ENCODE measurements around the gene TRAF7.
"Not testable (repeated sequence)": the region's sequence is repeated elsewhere in the genome, so short reads cannot be mapped to it uniquely, and the experiment has no call there.

Gene TRAF7

DNA sequence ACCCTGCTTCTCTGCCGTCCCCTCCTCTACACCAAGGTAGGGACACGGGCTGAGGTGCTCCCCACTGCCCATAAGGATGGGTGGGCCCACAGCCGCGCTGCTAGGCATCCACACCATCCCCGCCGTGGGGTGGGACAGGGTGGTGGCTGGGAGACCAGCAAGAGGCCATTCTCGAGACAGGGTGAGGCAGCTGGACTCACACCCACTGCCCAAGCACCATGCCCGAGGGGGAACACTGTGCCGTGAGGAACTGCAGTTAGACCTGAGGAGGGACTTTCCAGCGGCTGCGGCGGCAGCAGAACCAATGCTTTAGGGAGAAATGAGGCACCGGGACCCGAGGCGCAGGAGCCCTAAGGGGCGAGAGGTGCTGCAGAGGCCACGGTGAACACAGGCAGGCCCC is 33.2 kb upstream of the TRAF7 start:
- in situ Hi-C loops (cut with MboI; ENCODE audit: low sequenced_read_pairs) = no loop called here

DNA sequence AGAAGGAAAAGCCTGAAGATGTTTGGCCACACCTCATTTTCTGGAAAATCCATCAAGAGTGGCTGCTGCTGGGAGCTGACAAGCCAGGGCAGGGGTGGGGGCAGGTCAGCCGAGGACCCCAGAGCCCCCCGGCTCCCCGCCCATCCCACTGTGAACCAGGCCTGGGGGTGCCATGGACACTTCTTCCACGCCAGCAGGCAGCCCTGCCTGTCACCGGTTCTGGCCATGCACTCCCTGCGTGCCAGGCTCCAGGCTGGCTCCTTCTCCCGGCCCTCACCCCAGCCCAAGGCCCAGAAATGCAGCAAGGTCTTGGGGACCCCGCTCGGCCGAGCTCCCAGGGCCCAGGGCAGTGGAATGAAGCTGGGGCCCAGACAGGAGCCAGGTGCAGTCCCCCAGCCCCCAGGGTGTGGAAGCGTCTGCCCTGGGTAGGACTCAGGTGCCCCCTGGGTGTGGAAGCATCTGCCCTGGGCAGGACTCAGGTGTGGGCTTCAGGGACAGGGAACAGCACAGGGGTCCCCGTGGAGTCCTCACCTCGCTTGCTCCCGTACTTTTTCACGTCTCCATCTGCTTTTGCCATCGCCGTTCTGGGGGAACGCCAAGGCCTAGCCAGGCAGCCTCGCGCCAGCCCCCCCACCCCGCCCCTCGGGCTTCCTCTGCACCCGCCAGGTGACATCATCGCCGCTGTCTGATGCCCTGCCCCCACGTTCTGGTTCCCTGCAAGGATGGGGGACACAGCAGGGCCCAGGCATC is 32.5 kb upstream of the TRAF7 start:
- in situ Hi-C loops (cut with MboI; ENCODE audit: low sequenced_read_pairs) = not testable (repeated sequence)

DNA sequence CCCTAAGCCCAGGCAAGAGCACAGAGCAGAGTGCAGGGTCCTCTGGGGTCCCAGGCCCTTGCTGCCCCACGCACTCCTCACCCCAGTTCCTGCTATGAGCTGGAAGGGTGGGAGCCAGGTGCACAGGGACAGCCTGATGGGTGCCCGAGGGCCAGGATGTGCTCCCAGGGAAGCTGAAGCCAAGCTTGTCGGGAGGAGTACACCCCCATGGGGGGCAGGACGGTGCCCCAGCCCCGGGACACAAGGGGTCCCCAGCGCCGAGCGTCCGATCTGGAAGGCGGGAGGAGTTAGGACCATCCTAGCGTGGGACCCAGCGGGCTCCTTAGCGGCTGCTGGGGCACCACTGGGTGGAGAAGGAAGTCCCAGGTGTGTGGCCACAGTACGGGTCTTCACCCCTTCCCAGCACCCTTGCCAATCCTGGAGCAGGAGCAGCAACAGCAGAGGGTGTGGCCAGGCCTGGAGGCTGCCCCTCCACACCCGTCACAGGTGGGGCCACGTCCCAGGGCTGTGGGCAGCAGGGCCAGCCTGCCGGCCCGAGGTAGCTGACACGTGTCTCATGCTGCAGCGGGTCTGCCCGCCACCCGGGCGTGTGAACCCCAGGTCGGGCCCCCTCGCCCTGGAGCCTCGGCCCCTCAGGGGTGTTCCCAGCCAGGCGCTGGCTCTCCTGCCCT is 31.7 kb upstream of the TRAF7 start:
- in situ Hi-C loops (cut with MboI; ENCODE audit: low sequenced_read_pairs) = not testable (repeated sequence)

DNA sequence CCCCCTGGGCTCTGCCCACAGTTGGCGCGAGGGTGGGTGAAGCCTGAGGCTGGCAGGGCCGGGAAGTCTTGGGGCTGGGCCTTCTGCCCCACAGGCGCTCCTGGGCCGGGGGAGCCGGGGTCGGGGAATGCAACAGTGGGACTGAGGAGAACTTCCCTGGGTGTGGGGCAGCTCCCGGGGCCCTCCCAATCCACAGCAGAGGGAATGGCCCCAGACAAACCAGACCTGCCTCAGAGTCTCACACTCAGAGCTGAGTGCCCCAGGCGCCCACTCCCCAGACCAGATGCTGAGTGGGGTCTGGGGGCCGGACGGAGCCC is 31.2 kb upstream of the TRAF7 start:
- in situ Hi-C loops (cut with MboI; ENCODE audit: low sequenced_read_pairs) = not testable (repeated sequence)

DNA sequence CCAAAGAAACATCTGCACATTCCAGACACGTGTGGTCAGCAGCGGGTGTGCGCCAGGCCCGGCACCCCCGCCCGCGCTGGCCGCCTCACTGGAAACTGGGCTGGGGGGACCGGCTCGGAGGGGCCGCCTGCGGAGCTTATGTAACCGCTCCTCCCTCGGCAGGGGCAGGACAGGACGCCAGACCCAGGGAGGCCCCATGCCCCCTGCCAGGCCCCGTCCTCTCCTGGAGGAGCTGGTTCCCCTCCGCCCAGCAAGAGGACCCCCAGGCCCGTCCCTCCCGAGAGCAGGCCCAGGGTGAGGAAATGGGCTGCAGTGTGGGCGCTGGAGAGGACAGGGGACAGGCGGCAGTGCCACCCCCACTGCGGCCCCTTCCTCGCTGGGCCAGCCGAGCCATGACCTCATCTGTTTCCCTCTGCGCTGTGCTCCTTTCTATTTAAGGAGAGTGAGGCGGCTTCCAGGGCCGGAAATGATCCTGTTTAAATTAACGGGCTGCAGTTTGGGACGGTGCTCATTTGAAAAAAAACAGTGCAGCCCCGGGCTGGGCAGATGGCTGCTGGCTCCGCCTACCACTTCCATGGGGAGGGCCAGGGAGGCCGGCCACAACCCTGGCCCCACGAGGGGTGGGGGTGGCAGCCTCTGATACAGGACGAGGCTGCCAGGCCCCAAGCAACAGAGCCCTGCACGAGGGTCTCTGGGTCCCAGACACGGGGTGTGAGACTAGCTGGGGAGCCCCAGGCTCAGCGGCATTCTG is 30.7 kb upstream of the TRAF7 start:
- in situ Hi-C loops (cut with MboI; ENCODE audit: low sequenced_read_pairs) = not testable (repeated sequence)

DNA sequence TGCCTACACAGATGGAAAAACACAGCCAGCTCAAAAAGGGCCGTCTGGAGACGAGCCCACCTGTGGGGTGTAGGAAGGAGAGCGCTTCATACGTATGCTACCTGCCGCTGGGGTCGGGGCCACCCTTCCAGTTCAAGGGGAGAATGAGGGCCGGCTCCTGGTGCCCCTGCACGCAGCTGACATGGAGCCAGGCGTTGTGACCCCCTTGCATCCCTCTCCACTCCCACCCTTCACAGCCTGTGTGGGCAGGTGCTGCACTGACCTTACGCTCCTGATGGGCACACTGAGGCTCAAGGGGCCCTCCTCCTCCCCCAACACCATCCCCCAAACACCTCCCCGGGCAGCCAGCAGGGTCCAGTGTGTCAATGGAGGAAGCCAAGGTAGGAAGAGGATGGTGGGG is 30.0 kb upstream of the TRAF7 start:
- in situ Hi-C loops (cut with MboI; ENCODE audit: low sequenced_read_pairs) = not testable (repeated sequence)

DNA sequence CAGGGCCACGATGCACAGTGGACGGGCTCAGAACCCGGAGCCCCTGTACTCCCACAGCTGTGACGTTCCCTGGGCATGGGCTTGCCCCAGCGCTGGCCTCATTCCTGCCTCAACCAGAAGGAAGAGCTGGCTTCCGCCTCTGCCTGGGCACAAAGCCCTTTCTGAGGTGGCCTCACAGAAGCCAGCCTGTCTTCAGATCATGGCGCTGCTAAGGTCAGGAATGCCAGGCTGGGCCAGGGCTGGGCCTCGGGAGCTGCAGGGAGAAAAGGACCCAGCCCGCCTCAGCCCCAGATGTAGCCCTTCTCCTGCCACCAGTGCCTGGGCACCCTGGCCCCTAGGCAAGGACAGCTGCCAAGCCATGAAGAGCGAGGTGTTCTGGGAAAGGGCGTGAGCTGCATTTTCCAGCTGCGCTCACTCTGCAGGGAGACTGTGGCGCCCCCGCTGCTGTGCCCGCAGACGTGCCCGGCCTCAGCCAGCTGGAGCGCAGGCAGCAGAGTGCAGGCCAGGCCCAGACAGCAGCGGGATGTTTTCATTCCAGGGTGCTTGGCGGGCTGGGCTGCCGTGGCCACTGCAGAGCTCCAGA is 29.3 kb upstream of the TRAF7 start:
- in situ Hi-C loops (cut with MboI; ENCODE audit: low sequenced_read_pairs) = not testable (repeated sequence)

DNA sequence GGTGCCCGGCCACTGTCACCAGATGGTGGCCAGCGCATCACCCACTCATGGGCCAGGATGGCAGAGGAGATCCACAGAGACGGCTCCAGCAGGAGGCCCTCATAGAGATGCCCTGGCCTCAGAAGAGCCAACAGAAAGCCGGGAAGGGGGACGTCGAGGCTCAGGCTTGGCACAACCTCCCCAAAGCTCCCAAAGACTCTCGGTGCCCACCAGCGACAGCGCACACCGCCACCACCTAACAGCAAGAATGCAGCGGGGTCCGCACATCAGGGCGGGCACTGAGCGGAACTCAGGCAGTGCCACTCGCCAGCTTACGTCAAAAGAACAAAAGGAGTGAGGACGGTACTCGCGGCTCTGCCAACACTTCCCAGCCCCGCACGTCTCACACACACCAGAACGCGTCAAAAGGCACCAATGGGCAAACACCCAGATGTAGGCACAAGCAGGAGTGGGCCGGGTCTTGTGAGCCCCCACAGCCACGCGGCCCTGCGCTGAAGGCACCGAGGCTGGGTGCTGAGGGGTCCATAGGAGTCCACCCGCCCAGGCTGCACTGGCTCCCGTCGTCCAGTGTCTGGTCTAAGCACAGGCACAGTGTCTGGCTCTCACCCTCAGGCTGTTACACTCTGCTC is 28.5 kb upstream of the TRAF7 start:
- in situ Hi-C loops (cut with MboI; ENCODE audit: low sequenced_read_pairs) = not testable (repeated sequence)

DNA sequence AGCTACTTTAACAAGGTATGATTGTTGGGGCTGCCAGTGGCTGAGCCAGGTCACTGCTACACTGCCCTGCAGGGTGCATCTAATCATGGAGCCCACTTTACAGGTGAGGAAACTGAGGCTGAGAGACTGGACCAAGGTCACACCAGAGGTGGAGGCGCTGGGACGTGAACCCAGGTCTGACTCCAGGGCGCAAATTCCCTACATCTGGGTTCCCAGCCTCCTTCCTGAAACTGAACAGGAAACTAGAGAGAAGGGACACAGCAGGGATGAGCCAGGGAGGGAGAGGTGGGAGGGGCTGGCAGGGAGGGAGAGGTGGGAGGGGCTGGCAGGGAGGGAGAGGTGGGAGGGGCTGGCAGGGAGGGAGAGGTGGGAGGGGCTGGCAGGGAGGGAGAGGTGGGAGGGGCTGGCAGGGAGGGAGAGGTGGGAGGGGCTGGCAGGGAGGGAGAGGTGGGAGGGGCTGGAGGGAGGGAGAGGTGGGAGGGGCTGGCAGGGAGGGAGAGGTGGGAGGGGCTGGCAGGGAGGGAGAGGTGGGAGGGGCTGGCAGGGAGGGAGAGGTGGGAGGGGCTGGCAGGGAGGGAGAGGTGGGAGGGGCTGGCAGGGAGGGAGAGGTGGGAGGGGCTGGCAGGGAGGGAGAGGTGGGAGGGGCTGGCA is 27.8 kb upstream of the TRAF7 start:
- in situ Hi-C loops (cut with MboI; ENCODE audit: low sequenced_read_pairs) = not testable (repeated sequence)

DNA sequence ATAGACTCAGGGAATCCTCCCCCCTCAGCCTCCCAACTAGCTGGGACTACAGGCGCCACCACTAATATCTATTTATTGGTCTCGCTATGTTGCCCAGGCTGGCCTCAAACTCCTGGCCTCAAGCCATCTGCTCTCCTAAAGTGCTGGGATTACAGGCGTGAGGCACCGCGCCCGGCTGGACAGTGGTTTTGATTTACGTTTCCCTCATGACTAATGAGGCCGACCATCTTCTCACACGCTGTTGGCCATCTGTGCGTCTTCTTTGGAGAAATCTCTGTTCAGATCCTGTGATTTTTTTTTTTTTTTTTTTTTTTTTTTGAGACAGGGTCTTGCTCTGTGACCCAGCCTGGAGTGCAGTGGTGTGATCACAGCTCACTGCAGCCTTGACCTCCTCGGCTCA is 26.3 kb upstream of the TRAF7 start:
- in situ Hi-C loops (cut with MboI; ENCODE audit: low sequenced_read_pairs) = not testable (repeated sequence)

DNA sequence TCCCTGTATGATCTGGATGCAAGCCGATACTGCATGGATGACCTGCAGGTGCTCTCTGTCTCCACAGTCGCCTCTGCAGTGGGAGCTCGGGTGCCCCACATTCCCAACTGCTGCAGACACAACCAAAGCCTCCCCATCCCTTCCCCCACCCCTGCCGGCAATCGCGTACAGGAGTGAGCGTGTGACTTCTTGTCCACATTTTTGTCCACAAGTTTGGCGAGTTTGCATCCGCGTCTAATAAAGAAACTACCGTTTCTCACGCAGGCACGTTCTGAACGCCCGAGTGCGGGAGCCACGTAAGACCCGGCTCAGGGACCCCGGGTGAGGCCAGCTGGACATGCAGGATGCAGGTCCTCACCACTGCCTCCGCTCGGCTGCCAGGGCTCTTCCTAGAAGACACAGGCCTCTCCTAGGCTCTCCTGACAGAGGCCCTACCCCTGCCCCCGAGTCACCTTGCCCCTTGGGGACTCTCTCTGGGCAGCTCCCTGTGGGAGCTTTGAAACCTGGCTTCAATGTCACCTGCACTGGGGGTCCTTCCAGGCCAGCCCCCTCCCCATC is 25.6 kb upstream of the TRAF7 start:
- in situ Hi-C loops (cut with MboI; ENCODE audit: low sequenced_read_pairs) = not testable (repeated sequence)

DNA sequence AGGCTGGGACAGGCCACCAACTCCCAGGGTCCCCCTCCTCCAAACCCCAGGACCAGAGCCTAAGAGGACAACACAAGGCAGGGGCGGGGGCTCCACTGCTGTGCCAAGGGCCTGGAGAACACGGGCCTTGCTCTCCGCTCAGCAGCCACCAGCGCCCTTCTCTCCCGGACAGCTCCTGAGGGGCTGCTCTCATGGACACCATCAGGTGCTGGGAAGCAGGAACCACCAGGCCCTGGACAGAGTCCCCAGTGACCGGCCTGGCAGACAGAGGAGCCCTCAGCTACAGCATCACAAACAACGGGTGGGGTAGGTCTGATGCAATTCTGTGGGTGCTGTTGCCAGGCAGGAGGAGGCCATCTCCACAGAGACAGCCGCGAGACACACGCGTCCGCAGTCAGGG is 21.8 kb upstream of the TRAF7 start:
- in situ Hi-C loops (cut with MboI; ENCODE audit: low sequenced_read_pairs) = not testable (repeated sequence)

DNA sequence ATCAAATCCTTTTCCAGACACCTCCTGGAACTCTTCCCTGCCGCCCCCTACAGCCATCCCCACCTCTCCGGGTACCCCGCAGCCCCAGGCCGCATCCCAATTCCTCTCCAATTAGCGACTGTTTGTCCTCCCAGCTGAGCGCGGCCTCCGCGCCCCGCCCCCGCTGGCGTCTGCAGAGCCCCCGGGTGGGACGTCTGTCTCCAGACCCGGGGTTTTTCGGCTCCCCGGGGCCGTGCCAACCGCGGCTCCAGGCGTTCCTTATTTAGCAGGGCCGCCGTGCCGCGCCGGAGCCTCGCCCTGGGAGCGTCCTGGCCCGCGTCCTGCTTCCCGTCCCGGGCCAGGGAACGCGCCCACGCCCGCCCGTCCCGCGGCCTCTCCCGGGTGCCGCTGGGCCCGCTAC is 20.5 kb upstream of the TRAF7 start:
- in situ Hi-C loops (cut with MboI; ENCODE audit: low sequenced_read_pairs) = not testable (repeated sequence)

DNA sequence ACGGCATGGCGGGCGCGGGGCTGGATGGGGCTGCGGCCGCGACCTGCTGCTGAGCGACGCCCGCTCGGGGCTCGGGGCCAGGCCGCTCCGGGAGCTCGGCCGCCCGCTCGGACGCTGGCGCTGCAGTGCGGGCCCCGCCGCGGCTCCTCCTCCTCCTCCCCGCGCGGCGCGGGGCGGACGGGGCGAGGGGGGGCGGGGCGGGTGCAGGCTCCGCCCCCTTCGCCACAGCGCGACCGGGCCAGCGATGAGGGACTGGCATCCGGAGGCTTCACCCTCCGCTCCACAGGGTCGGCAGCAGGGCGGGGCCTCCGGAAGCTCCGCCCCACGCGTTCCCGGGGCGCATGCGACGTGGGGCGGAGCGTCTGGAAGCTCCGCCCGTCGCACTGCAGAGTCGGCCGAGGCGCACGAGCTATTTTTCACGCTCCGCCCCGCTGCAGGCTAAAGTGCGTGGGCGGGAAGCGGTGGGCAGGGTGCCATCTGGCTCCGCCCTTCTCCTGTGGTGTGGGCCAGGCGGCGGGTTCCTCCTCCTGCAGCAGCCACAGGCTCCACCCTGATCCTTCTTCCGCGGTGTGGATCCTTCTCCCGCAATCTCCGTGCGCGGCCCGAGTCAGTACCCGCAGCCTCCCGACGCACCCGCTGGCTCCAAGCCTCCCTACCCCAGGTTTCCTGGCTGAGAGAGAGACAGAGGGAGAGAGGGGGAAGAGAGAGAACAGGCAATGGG is 19.7 kb upstream of the TRAF7 start, which contains the start of gene PKD1:
Gene PKD1 (minus strand): TSS at position 129 of the 721 bp plus-strand sequence. CDS start 209 bp downstream, outside the sequence.
- in situ Hi-C loops (cut with MboI; ENCODE audit: low sequenced_read_pairs) = not testable (repeated sequence)

DNA sequence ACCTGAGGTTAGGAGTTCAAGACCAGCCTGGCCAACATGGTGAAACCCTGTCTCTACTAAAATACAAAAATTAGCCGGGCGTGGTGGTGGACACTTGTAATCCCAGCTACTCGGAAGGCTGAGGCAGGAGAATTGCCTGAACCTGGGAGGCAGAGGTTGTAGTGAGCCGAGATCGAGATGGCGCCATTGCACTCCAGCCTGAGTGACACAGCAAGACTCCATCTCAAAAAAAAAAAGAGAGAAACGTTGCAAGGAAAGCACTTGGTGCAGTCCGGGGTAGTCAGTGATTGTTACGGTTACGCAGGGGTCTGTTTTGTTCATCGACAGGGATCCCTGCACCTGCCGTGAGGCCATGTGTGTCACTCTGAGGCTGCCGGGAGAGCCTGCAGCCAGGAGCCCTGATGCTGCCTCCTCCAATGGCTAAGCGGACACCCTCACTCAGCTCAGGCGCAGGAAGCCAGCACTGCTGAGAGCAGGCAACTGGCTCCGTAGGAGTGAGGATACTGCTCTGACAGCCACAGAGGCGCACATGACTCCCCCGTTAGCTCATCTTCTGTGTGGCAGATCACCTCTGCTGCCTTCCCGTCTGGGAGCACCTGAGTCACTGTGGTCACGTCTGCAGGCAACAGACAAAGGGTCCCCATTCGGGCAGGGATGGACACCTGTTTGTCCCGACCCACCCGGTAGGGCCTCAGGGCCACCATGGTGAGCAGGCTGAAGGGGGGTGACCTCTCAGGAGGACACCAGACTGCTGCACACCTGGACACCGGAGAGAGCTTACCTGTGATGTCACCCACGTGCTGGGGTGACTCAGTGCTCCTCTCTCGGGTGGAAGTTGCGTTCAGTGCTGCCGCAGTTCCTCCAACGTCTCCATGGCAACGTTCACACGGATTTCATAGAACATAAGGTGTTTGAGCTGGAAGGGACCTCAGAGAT is 12.4 kb upstream of the TRAF7 start:
- in situ Hi-C loops (cut with MboI; ENCODE audit: low sequenced_read_pairs) = no loop called here

DNA sequence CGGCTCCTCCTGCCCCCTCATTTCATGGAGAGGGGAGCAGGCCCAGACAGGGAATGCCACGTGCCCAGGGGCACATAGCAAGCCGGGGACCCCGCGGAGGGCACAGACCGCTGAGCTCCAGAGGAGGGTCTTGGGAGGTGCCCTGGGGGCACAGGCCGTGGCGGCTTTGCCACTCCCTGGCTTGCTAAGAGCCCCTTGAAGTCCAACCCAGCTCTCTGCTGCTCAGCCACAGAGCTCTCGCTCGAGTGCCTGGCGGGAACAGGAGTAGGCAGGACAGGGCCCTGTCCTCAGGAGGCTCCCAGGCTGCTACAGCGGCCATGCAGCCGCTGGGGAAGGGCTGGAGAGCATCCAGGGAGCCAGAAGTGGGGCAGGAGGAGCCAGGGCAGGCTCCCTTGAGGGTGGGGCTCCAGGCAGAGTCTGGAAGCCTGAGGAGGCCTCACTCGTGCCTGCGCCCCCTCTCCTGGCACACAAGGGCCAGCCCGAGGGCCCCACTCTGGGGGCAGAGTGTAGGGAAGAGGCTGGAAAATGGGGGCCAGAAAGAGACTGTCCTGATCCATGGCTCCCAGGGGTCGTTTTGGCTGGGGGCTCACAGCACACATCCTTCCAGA is 11.6 kb upstream of the TRAF7 start:
- in situ Hi-C loops (cut with MboI; ENCODE audit: low sequenced_read_pairs) = no loop called here

DNA sequence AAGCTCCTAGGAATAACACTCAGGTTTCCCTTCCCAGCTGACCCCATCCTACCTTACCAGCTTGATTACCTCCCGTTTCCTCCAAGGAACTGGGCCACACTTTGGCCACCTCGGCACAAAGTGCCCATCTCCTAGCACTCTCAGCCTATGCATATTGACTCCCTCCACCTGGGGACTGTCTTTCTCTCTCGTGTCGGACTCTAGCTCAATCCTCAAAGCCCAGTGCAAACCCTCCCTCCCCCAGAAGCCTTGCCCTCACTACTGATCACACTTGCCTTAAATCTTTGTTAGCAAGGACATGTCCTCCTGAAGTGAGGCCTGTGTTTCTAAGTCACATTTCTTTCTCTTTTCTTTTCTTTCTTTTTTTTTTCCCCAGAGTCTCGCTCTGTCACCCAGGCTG is 9.7 kb upstream of the TRAF7 start:
- in situ Hi-C loops (cut with MboI; ENCODE audit: low sequenced_read_pairs) = no loop called here

DNA sequence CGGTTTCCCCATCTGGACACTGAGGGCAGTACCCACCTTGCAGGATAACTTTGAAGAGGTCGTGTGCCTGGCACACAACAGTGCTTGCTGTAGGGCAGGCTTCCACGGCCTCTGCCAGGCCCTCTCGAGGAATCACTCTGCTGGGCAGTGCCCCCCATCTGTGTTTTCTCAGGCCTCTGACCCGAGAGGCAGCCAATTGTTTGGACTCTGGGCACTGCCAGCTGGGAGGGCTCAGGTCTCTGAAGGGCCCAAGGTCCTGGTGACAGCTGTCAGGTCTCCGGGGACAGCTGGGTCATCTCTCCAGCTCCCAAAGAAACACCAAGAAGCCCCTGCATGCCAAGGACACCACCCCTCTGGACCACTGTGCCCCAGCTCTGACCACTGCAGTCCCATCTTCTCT is 8.2 kb upstream of the TRAF7 start:
- in situ Hi-C loops (cut with MboI; ENCODE audit: low sequenced_read_pairs) = no loop called here

All from hTERT RPE-1 (cell line).